Measurements from ENCODE around the gene LINC00237. TPM values are rescaled to one million over a fixed set of nuclear protein-coding genes. Genes with fewer than 3 reads are reported as not detected.

LINC00237 gene
- total RNA-seq, 1 donor from 2014 or later = not detected

DNA sequence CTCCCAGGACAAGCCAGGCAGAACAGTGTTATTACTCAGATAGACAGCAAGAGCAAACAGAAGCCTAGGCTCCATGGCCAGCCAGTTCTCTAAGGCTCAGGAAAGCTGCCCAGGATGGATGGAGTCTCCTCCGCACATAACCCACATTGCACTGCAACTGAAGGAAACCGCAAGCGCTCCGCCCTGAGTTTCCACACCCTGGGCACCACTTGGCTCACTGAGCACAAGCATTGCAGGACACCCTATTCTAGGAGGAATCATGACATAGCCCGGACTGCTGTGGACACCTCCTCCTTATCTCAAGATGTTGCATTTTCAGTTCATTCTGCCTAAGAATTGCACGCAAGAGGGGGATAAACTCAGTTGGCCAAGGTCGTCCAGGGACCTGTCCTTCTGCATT, 42.9 kb downstream of the LINC00237 start:
- Mint-ChIP-seq H3K4me3 (no peak overlapping the region), H3K9me3 (no peaks in the 10 kb centered on the region), H3K27ac (no peak overlapping the region), H3K36me3 (ENCODE audit: low read depth) (no peaks in the 10 kb centered on the region), H3K4me1 (no peaks in the 10 kb centered on the region), H3K27me3 (peaks cover 27% of the 10 kb centered on the region)
- intact Hi-C loops (cut with micrococcal nuclease) = no loop called here
- POLR2A ChIA-PET = no interaction called here
- no peak for ATAC-seq (ENCODE audit: low read depth)
- no peak for DNase-seq
- CTCF ChIA-PET = no interaction called here
- TF ChIP-seq, protein P1, sequence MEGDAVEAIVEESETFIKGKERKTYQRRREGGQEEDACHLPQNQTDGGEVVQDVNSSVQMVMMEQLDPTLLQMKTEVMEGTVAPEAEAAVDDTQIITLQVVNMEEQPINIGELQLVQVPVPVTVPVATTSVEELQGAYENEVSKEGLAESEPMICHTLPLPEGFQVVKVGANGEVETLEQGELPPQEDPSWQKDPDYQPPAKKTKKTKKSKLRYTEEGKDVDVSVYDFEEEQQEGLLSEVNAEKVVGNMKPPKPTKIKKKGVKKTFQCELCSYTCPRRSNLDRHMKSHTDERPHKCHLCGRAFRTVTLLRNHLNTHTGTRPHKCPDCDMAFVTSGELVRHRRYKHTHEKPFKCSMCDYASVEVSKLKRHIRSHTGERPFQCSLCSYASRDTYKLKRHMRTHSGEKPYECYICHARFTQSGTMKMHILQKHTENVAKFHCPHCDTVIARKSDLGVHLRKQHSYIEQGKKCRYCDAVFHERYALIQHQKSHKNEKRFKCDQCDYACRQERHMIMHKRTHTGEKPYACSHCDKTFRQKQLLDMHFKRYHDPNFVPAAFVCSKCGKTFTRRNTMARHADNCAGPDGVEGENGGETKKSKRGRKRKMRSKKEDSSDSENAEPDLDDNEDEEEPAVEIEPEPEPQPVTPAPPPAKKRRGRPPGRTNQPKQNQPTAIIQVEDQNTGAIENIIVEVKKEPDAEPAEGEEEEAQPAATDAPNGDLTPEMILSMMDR (IDR thresholded peaks at IDR 0.05) = no peak

DNA sequence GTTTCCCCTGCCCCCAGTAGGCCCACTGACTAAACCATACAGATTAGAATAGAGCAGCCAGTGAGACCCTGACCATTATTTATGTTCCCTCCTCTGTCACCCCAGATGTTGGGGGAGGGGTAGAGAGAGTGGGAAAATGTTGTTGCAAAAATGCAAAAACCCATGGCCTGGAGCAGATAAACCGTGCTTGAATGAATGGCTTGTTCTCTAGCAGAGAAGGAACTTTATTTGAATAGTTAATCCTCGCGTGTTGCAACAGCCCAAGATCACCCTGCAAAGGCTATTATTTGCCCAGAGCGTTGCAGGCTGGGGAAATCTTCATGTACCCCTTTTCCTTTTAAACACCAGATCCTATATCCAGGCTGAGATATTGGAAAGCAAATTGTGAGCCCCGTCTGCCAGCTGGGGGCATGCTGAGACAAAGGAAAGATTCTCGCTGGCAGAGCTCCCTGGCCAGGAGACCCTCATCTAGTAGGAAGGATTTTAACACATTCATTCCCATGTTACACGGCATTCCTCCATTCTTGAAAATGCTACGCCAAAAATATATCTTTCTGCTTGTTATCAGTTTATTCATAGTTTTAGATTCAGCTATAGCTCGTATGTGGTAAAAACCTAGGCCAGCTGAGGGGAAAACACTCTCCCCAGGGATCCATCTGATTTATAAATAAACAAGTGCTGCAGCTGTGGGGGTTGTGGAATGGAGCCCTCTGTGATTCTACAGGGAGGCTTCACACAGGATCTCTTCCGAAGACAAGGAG, 53.0 kb downstream of the LINC00237 start:
- Mint-ChIP-seq H3K27ac (no peak overlapping the region), H3K4me1 (no peaks in the 10 kb centered on the region), H3K27me3 (peaks cover 19% of the 10 kb centered on the region), H3K36me3 (ENCODE audit: low read depth) (no peaks in the 10 kb centered on the region), H3K4me3 (no peak overlapping the region), H3K9me3 (no peaks in the 10 kb centered on the region)
- intact Hi-C loops (cut with micrococcal nuclease) = no loop called here
- no peak for DNase-seq
- no peak for ATAC-seq (ENCODE audit: low read depth)
- ChIA-PET POLR2A (no interaction called here), CTCF (no interaction called here)
- TF ChIP-seq, protein P1 (IDR thresholded peaks at IDR 0.05) = no peak

DNA sequence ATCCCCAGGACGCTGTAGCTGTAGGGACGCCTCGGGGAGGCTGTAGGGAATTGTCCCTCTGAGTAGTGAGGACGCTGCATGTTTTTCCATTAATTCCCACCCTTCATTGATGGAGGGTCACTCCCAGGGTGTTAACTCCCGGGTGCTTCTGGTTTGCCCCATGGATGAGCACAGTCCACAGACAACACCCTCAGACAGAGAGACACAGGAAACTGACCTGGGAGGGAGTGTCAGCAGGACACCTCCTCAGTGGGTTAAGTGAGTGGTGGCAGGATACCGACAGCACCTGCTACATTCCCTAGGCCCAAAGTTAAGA, 53.5 kb downstream of the LINC00237 start:
- DNase-seq (no peak), ATAC-seq (ENCODE audit: low read depth) (no peak)
- intact Hi-C loops (cut with micrococcal nuclease) = no loop called here
- Mint-ChIP-seq H3K4me1 (no peaks in the 10 kb centered on the region), H3K27me3 (peaks cover 19% of the 10 kb centered on the region), H3K27ac (no peak overlapping the region), H3K36me3 (ENCODE audit: low read depth) (no peaks in the 10 kb centered on the region), H3K9me3 (no peaks in the 10 kb centered on the region), H3K4me3 (no peak overlapping the region)
- TF ChIP-seq, protein P1 (IDR thresholded peaks at IDR 0.05) = no peak
- CTCF ChIA-PET = no interaction called here
- POLR2A ChIA-PET = no interaction called here

DNA sequence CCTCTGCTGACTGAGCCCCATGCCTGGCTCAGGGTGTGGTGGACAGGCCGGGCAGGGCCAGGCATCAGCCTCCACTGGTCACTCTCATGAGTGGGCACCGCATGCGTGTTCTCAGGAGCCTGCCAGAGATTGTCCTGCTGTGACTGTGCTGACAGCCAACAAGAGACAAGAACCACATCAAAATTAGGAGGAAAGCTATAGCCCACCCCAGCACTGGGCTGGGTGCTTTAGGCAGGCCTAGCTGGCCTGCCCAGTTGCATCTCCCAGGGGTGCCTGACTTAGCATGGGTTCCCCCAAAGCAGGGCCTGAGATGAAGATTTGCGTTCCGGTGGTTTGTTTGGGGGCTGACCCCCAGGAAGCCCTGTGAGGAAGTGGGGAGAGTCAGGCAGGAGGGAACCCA, 53.9 kb downstream of the LINC00237 start:
- ATAC-seq (ENCODE audit: low read depth) (no peak), DNase-seq (no peak)
- intact Hi-C loops (cut with micrococcal nuclease) = no loop called here
- Mint-ChIP-seq H3K4me1 (no peaks in the 10 kb centered on the region), H3K27ac (no peak overlapping the region), H3K4me3 (no peak overlapping the region), H3K36me3 (ENCODE audit: low read depth) (no peaks in the 10 kb centered on the region), H3K9me3 (no peaks in the 10 kb centered on the region), H3K27me3 (peaks cover 19% of the 10 kb centered on the region)
- CTCF ChIA-PET = no interaction called here
- POLR2A ChIA-PET = no interaction called here
- TF ChIP-seq, protein P1 (IDR thresholded peaks at IDR 0.05) = no peak

DNA sequence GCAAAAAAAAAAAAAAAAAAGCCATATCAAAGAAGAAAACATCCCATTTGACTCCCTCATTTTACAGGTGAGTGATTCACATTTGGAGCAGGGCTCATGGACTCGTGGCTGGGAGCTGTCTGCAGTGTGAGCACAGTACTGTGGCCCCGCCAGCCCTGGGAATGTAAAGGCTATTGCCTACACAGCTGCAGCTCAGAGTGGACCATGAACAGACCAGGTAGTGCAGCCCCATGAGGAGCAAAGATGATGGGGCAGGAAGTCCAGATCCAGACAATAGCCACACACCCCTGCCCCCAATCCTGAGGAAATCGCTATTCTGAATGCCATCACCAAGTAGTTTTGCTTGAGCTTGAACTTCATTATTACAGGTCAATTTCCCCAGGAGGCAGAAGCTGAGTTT, 55.4 kb downstream of the LINC00237 start:
- CTCF ChIA-PET = no interaction called here
- Mint-ChIP-seq H3K9me3 (no peaks in the 10 kb centered on the region), H3K4me3 (no peak overlapping the region), H3K27ac (no peak overlapping the region), H3K4me1 (no peaks in the 10 kb centered on the region), H3K36me3 (ENCODE audit: low read depth) (no peaks in the 10 kb centered on the region), H3K27me3 (peaks cover 19% of the 10 kb centered on the region)
- TF ChIP-seq, protein P1 (IDR thresholded peaks at IDR 0.05) = no peak
- no peak for ATAC-seq (ENCODE audit: low read depth)
- POLR2A ChIA-PET = no interaction called here
- intact Hi-C loops (cut with micrococcal nuclease) = no loop called here
- no peak for DNase-seq

All from activated B cell treated with CpG ODN at 0.5 μM for 24 hours (primary cell).